ENCODE results near the gene IGSF8. TPM values are rescaled to one million over a fixed set of nuclear protein-coding genes. Genes with fewer than 3 reads are reported as not detected.

The IGSF8 gene
- total RNA-seq, 1 donor from 2014 or later = 25.3 TPM

- Mint-ChIP-seq H3K9me3 (ENCODE audit: low read depth) (no peaks in the 10 kb centered on the region), H3K4me1 (ENCODE audit: low read depth) (no peaks in the 10 kb centered on the region), H3K27me3 (ENCODE audit: low read depth) (peaks cover 13% of the 10 kb centered on the region), H3K36me3 (ENCODE audit: low read depth) (peaks cover 2% of the 10 kb centered on the region), H3K27ac (ENCODE audit: unreplicated experiment) (no peak overlapping the region), H3K4me3 (ENCODE audit: unreplicated experiment) (no peak overlapping the region)
- DNase-seq (ENCODE audit: low spot score) = no peak
- TF ChIP-seq CTCF (IDR thresholded peaks at IDR 0.05) = no peak
Measured at GRCh38 chr1:160143695-160144094, 45.3 kb upstream of the IGSF8 start.

DNA sequence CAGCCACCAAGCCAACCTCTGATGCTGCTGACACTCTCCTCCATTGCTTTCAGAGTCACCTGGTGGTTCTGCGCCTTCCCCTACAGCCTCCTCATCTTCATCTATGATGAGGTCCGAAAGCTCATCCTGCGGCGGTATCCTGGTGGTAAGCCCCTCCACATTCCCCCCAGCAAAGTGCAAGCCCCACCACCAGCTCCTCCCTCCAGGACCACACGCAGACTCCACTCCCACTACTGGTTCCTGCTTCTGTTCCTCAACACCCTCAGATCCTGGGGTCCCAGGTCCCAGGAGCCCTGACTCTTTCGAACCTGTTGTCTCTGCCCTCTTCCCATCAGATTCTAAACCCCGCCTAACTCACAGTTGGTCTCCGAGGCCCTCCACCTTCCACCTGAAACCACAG, 41.4 kb upstream of the IGSF8 start:
- no peak for TF ChIP-seq CTCF (IDR thresholded peaks at IDR 0.05)
- H3K27ac Mint-ChIP-seq (ENCODE audit: unreplicated experiment) = no peak overlapping the region
- no peak for DNase-seq (ENCODE audit: low spot score)
- H3K36me3 Mint-ChIP-seq (ENCODE audit: low read depth) = peaks cover 3% of the 10 kb centered on the region
- no peaks in the 10 kb centered on the region for H3K9me3 Mint-ChIP-seq (ENCODE audit: low read depth)
- no peak overlapping the region for H3K4me3 Mint-ChIP-seq (ENCODE audit: unreplicated experiment)
- H3K27me3 Mint-ChIP-seq (ENCODE audit: low read depth) = peaks cover 13% of the 10 kb centered on the region
- no peaks in the 10 kb centered on the region for H3K4me1 Mint-ChIP-seq (ENCODE audit: low read depth)

DNA sequence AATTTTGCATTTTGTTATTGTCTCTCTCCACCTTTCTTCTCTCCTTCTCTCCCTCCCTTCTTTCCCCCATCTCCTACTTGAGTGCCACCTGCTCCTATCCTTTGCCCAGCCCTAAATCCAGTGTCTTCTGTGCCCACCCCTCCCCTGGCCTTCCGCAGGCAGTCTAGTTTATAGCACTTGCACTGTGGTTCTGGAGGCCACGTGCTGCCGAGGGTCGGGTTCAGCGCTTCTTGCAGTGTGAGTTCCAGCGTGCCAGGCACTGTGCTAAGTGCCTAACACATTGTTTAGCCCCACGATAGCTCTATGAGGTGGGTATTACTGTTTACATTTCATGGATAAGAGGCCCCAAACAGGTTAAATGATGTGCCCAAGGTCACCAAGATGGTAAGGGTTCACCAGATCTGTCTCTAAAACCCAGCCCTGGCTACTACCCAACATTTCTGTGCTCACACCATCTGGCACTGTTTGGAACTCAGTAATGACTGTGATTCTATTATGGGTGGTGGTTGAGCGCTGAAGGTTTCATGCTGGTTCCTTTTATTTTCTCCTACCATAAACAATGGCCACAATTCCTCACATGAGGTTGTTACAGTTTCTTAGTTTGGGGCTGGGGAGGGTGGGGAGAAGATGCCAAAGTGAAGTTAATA, 38.9 kb upstream of the IGSF8 start:
- no peak for DNase-seq (ENCODE audit: low spot score)
- TF ChIP-seq CTCF (IDR thresholded peaks at IDR 0.05) = no peak
- no peak overlapping the region for H3K4me3 Mint-ChIP-seq (ENCODE audit: unreplicated experiment)
- peaks cover 4% of the 10 kb centered on the region for H3K36me3 Mint-ChIP-seq (ENCODE audit: low read depth)
- H3K27ac Mint-ChIP-seq (ENCODE audit: unreplicated experiment) = no peak overlapping the region
- H3K9me3 Mint-ChIP-seq (ENCODE audit: low read depth) = no peaks in the 10 kb centered on the region
- H3K27me3 Mint-ChIP-seq (ENCODE audit: low read depth) = peaks cover 18% of the 10 kb centered on the region
- no peaks in the 10 kb centered on the region for H3K4me1 Mint-ChIP-seq (ENCODE audit: low read depth)

GRCh38 chr1:160136926-160137200, 38.4 kb upstream of the IGSF8 start:
- no peak overlapping the region for H3K27ac Mint-ChIP-seq (ENCODE audit: unreplicated experiment)
- TF ChIP-seq CTCF (IDR thresholded peaks at IDR 0.05) = no peak
- H3K4me1 Mint-ChIP-seq (ENCODE audit: low read depth) = peaks cover 2% of the 10 kb centered on the region

GRCh38 chr1:160136121-160136925, 37.9 kb upstream of the IGSF8 start:
- peaks cover 3% of the 10 kb centered on the region for H3K4me1 Mint-ChIP-seq (ENCODE audit: low read depth)
- no peak overlapping the region for H3K27ac Mint-ChIP-seq (ENCODE audit: unreplicated experiment)

More at GRCh38 chr1:160136926-160137200, 38.4 kb upstream of the IGSF8 start:
- DNase-seq (ENCODE audit: low spot score) = no peak
- Mint-ChIP-seq H3K36me3 (ENCODE audit: low read depth) (peaks cover 6% of the 10 kb centered on the region), H3K9me3 (ENCODE audit: low read depth) (no peaks in the 10 kb centered on the region), H3K27me3 (ENCODE audit: low read depth) (peaks cover 20% of the 10 kb centered on the region), H3K4me3 (ENCODE audit: unreplicated experiment) (no peak overlapping the region)

More at GRCh38 chr1:160136121-160136925, 37.9 kb upstream of the IGSF8 start:
- DNase-seq (ENCODE audit: low spot score) = no peak
- Mint-ChIP-seq H3K36me3 (ENCODE audit: low read depth) (peaks cover 6% of the 10 kb centered on the region), H3K27me3 (ENCODE audit: low read depth) (peaks cover 19% of the 10 kb centered on the region), H3K4me3 (ENCODE audit: unreplicated experiment) (no peak overlapping the region), H3K9me3 (ENCODE audit: low read depth) (no peaks in the 10 kb centered on the region)
- no peak for TF ChIP-seq CTCF (IDR thresholded peaks at IDR 0.05)

Data from chondrocyte (in vitro differentiated cells).